Heart right ventricle (tissue), 16 donors: ENCODE measurements around the gene CLIC3. TPM values are rescaled to one million over a fixed set of nuclear protein-coding genes. Genes with fewer than 3 reads are reported as not detected.

Experiments used
- ATAC-seq, 8 donors: fragments of 200-7000 bp; cut with Tn5 transposase; one replicate each; pipeline ENCODE4 v1.9.1; 2020; ENCODE audit warnings: mild to moderate bottlenecking in 8 of 8, moderate library complexity in 8 of 8, moderate number of reproducible peaks in 1 of 8
- DNase-seq, 2 donors: peaks; one replicate each; pipeline ENCODE4 v3.0.0-alpha.2; 2020
- H3K27ac ChIP-seq, 10 donors: fragments of 200-600 bp; sonication (generic) in 2 of 10; one replicate each; pipeline versions ENCODE4 v1.5.0 to v1.8.0; 2020 to 2022; ENCODE audit warnings: mild to moderate bottlenecking in 3 of 10
- H3K27me3 ChIP-seq, 7 donors: fragments of 200-600 bp; one replicate each; pipeline ENCODE4 v1.8.0; 2021 to 2022; ENCODE audit warnings: mild to moderate bottlenecking in 2 of 7
- H3K36me3 ChIP-seq, 9 donors: fragments of 200-600 bp; sonication (generic) in 1 of 9; one replicate each; pipeline versions ENCODE4 v1.5.0 to v1.8.0; 2020 to 2022; ENCODE audit warnings: mild to moderate bottlenecking in 2 of 9
- H3K4me1 ChIP-seq, 9 donors: fragments of 200-600 bp; sonication (generic) in 1 of 9; one replicate each; pipeline versions ENCODE4 v1.5.0 to v1.8.0; 2020 to 2022; ENCODE audit warnings: mild to moderate bottlenecking in 4 of 9
- H3K4me3 ChIP-seq, 10 donors: fragments of 200-600 bp; sonication (generic) in 2 of 10; one replicate each; pipeline versions ENCODE4 v1.5.0 to v1.8.0; 2020 to 2022; ENCODE audit warnings: mild to moderate bottlenecking in 7 of 10, moderate library complexity in 2 of 10
- H3K9me3 ChIP-seq, 11 donors: fragments of 200-600 bp in 10 of 11; sonication (generic) in 2 of 11; one replicate each; pipeline versions ENCODE4 v1.5.0 to v1.8.0; 2013 to 2022; ENCODE audit warnings: mild to moderate bottlenecking in 2 of 11, control low read depth in 1 of 11, moderate library complexity in 1 of 11
- CTCF ChIP-seq, 9 donors: fragments of 200-600 bp; sonication (generic) in 2 of 9; IDR thresholded peaks; one replicate each; pipeline versions ENCODE4 v1.5.0 to v1.8.0; 2021 to 2022; ENCODE audit warnings: antibody characterized with exemption in 9 of 9, mild to moderate bottlenecking in 5 of 9, moderate library complexity in 1 of 9
- WGBS, 2 donors: extraction: QIAGEN DNeasy Blood & Tissue Kit; methylation state at CpG; one replicate each; pipeline ENCODE4 v1.1.7; 2013; ENCODE audit warnings: inconsistent platforms in 1 of 2; 5-methylcytosine and 5-hydroxymethylcytosine counted together
- intact Hi-C, 10 donors: fragments of 100-400 bp; cut with DNase I; formaldehyde crosslinking; loops; one replicate each; pipeline versions ENCODE4 v1.11.1 to v1.14.2; 2022
- polyA plus RNA-seq, 2 donors: library from polyadenylated mRNA; stranded (reverse); fragments of 200-250 nt; gene quantifications; one replicate each; pipeline ENCODE4 v1.2.3, GENCODE V29; 2013
- total RNA-seq, 10 donors: library from RNA; stranded (reverse); fragmentation: NEBNext Ultra II Directional in 3 of 10; extraction: Animal tissue kit (Norgen Biotek cat#: 25700) in 3 of 10; gene quantifications; one replicate each; pipeline versions ENCODE4 v1.2.1 to v1.2.4, GENCODE V29; 2021 to 2023
- donor health status: Arrhythmogenic right ventricular cardiomyopathy.
- donor health status: ischemic (EF 13 %, LVEDD 7.1; RV severe dilation, severe dysfunction).
- donor health status: healthy with polysubstance abuse.
- donor health status: DM: no; HTN: yes; CAD: no.
- donor health status: DM: no; HTN: no; CAD: no.
- donor health status: ischemic (EF 25% LVEDD 6.9; RV normal size, moderate dysfunction).
- donor health status: ischemic (EF 25% LVEDD 5.7; RV mildly dilated, moderate dysfunction).
- donor health status: healthy.
- donor health status: DM: yes; HTN: yes; CAD: no.
- donor health status: Ischemic cardiomyopathy.
- donor health status: ischemic (EF 35%, LVEDD 5.7; RV mildly dilated, moderate dysfunction).
- donor health status: nonischemic (EF 11% LVEDD 7.7; RV severe dilation, severe dysfunction).
- donor health status: DM: yes; HTN: yes; CAD: no.
- donor health status: PGD.
- donor health status: ischemic (EF 29% LVEDD 5.4; RV normal size, mild dysfunction).
- donor health status: nonischemic (EF 23%, LVEDD 6.1; RV moderate dilation, normal function).

Gene CLIC3
- total and polyA plus RNA-seq, 12 donors: 0.46 to 21.4 (median 3.2) TPM

GRCh38 chr9:136960938-136961275 is 35.5 kb downstream of the CLIC3 start:
- Histone ChIP-seq H3K36me3 (no peaks in the 10 kb centered on the region), H3K27ac (peak overlapping the region in 2 of 10 donors; percentile 26 to 47), H3K27me3 (no peaks in the 10 kb centered on the region), H3K9me3 (no peaks in the 10 kb centered on the region), H3K4me1 (peaks cover 2 to 42% (median 16%) of the 10 kb centered on the region in 9 donors), H3K4me3 (no peak overlapping the region)
- 83 to 87% methylated on average over 15 of the region's 15 CpGs for WGBS, 2 donors
- ATAC-seq (peak in 1 of 8 donors; percentile 11), DNase-seq (no peak)
- intact Hi-C loops: no loop called here
- TF ChIP-seq CTCF (IDR thresholded peaks at IDR 0.05): no peak

- intact Hi-C loops: no loop called here
- Histone ChIP-seq H3K4me3 (no peak overlapping the region), H3K9me3 (no peaks in the 10 kb centered on the region), H3K27me3 (no peaks in the 10 kb centered on the region), H3K4me1 (peaks cover 0 to 38% (median 14%) of the 10 kb centered on the region in 9 donors), H3K36me3 (no peaks in the 10 kb centered on the region), H3K27ac (peak overlapping the region in 1 of 10 donors; percentile 65)
- no peak for ATAC-seq
- WGBS, 2 donors: 77 to 89% methylated on average over 19 of the region's 19 CpGs
- DNase-seq: no peak
- TF ChIP-seq CTCF (IDR thresholded peaks at IDR 0.05): no peak
These were observed 36.0 kb downstream of the CLIC3 start for GRCh38 chr9:136960212-136960937.

- DNase-seq (peak in 1 of 2 donors; percentile 14), ATAC-seq (peak in 1 of 8 donors; percentile 15)
- H3K27me3 ChIP-seq: no peaks in the 10 kb centered on the region
- H3K4me3 ChIP-seq: no peak overlapping the region
- no peaks in the 10 kb centered on the region for H3K36me3 ChIP-seq
- peaks cover 0 to 32% (median 8%) of the 10 kb centered on the region in 9 donors for H3K4me1 ChIP-seq
- WGBS, 2 donors: 87 to 90% methylated on average over 28 of the region's 28 CpGs
- peak overlapping the region in 1 of 10 donors; percentile 65 for H3K27ac ChIP-seq
- TF ChIP-seq CTCF (IDR thresholded peaks at IDR 0.05): no peak
- no peaks in the 10 kb centered on the region for H3K9me3 ChIP-seq
- intact Hi-C loops: no loop called here
These were observed 37.2 kb downstream of the CLIC3 start for GRCh38 chr9:136958898-136959850.

GRCh38 chr9:136958473-136958872 is 37.9 kb downstream of the CLIC3 start:
- Histone ChIP-seq H3K27ac (no peak overlapping the region), H3K4me1 (peaks cover 0 to 24% (median 6%) of the 10 kb centered on the region in 9 donors), H3K36me3 (no peaks in the 10 kb centered on the region), H3K9me3 (no peaks in the 10 kb centered on the region), H3K4me3 (no peak overlapping the region), H3K27me3 (no peaks in the 10 kb centered on the region)
- DNase-seq (no peak), ATAC-seq (no peak)
- intact Hi-C loops: no loop called here
- no peak for TF ChIP-seq CTCF (IDR thresholded peaks at IDR 0.05)
- WGBS, 2 donors: 97 to 99% methylated on average over 7 of the region's 7 CpGs
